ENCODE results near the gene ERGIC1.
"Not testable (repeated sequence)": the region's sequence is repeated elsewhere in the genome, so short reads cannot be mapped to it uniquely, and the experiment has no call there.

The ERGIC1 gene

DNA sequence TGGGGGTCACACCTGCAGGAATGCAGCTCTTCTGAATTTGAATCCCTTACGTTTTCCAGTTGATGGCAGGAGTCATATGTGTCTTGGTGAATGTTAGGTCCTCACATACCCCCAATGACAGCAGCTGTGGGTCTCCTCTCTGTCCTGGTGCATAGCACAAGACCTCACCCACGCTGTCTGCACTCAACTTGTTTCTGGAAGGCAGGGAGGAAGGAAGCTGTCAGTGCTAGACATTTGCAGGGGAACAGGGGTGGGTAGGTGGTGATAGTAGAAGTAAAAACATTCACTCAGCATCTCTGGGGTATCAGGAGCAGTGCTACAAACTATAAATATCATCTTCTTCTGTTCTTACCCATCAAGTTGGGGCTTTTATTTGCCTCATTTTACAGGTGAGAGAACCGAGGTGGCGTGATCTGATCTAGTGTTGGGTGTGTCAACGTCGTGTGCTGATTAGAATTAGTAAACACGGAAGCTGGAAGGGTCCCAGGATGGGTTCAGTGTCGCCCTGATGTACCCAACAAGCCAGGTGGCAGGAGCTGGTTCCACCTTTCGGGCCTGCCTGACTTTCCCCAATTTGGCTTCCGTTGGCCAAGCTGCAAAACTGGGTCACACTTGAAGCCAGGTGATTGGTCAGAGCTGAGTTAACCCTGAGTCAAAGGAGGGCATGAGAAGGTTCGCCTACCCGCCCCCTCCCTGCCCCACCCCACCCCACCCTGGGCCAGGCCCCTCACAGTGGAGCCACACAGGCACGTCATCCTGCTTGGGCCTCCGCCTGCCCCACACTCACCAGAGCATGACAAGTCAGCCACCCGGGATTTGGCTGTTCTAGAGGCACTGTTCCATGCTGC is 15.8 kb downstream of the ERGIC1 start:
- no peak for DNase-seq

DNA sequence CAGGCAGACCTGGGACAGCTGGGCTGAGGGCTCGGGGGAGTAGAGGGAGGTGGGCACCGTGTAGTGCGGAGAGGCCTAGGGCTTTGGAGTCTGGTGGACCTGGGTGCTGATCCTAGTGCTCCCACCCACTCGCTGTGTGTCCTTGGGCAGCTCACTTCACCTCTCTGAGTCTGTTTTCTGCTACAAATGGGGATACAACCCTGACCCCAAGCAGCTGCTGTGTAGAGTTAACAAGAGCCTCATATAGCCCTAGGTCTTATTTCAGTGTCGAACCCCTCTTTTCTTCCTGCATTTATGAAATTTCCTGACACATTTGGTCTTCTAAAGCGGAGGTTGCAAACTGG is 16.4 kb downstream of the ERGIC1 start:
- no peak for DNase-seq

DNA sequence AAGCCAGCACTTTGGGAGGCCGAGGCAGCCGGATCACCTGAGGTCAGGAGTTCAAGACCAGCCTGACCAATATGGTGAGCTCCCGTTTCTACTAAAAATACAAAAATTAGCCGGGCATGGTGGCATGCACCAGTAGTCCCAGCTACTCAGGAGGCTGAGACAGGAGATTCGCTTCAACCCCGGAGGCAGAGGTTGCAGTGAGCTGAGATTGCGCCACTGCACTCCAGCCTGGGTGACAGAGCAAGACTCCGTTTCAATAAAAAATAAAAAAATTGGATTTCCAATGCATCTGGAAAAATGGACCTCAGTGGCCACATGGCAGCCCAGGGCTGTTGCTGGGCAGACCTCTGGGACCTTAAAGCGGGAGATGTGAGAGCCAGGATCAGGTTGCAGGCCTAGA is 17.2 kb downstream of the ERGIC1 start:
- DNase-seq: not testable (repeated sequence)

DNA sequence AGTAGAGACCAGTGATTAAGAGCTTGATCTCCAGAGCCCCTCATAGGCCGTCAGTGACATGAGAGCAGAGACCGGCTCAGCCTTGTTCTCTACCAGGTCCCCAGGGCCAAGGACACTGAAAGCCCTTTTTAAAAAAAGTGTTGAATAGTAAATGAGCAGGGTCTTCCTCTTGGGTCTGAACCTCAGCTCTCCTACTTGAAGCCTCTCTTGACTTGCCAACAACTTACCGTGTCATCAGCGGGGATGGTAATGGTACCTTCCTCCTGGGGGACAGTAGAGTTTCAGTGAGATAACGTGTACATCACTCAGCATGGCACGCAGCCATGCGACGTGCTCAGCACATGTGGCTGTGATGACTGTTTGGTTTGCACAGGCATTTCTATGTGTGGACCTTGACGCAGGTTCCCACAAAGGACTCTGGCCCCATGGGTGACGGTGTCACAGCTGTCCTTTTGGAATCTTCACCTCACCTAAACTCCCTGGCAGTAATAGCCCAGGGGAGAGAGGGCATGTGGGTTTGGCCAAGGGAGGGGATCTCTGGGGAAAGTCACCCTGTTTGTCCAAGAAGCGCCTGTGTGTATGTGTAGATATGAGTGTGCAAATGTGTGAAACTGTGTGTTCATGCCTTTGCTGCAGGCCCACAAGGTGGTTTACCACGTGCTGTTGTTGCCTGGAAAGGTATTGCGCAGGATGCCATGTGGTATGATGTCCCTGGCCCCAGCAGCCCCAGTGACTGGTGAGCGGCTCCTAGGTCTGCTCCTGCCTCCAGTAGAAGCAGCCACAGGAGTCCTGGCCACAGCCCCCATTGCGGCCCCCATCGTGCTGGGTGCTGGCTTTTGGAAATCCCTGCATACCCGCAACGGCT is 18.7 kb downstream of the ERGIC1 start:
- no peak for DNase-seq

DNA sequence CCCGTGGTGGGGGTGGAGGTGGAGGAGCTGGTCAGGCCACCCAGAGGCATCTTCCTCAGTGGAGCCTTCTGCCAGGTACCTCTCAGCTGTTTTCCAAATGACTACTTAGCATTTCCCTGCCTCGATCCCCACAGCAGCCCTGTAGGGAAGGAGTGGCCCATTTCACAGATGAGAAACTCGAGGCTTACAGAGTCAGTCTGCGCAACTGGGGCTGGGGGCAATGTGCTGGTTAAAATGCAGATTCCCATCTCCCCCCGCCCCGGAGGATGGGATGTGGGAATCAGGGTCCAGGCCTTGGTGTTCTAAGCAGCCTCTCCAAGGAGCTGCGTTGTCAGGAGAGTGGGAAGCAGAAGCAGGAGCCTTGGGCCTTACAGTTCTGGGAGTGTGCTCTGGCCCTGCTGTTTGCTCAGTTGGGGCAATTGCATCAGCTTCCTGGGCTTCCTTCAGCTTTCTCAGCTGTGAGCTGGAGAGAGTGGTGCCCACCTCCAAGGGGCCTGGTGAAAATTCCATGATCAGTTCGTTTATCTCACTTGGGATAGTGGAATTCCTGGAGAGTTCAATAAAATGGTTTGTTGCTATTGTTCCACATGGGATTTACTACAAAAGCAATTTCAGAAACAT is 19.4 kb downstream of the ERGIC1 start:
- no peak for DNase-seq

DNA sequence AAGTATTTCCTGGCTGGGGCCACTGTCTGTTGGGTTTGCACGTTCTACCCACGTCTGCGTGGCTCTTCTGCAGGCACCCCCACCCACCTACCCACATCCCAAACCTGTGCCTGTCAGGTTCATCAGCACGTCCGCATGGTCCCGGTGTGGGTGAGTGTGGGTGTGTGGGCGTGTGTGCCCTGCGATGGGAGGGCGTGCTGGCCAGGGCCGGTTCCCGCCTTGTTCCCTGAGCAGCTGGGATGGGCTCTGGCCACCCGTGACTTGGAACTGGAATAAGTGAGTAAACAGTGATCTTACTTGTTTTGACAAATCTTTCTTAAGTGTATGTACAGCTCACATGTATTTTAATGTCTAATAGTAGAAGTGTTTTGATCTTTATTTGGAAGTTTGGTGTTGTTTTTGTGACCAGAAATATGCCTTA is 20.4 kb downstream of the ERGIC1 start:
- peak; percentile 21 for DNase-seq

DNA sequence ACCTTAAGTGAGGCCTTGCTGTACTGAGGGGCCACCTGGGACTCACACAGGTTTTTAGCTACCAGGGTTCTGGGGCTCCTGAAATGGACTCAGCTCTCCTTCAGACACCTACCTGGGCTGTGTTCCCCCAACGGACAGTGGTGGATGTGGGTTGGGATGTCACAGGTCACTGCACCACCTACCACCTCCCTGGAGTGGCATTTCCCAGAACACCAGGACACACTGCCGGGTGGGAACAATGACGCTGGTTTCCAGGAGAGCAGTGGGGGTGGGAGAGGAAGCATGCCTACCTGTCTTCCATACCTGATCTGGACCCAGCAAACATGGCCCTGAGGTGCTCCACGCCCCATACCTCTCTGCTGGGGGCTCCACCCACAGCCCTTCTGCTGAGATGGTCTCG is 20.9 kb downstream of the ERGIC1 start:
- DNase-seq: no peak

DNA sequence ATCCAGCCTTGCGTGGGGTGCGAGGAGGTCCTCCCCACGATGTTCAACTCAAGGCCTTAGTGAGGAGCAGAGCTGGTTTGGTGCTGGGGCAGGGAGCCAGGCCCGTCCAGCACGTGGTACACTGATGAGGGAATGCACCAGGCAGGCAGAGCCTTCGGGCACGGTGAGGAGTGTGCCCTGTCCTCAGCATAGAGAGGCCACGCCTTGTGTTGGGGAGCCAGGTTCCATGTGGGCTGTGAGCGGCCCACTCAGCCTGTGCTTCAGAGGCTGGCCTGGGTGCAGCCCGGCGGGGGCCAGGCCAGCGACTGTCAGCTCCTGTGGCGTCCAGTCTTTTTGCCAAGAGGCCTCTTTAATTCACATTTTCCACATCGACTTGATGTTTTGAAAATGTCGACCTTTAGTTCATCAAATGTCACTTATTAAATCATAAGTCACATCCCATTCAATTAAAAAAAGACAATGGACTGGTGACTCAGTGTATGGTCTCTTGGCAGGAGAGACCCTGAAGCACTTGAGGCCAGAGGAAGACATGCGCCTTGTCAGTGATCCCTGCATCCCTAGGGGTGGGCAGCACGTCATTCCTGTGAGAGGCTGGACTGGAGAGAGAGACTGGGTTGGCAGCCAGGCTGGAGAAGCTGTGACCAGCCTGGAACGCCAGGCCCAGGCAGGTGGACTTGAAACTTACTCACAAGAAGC is 21.7 kb downstream of the ERGIC1 start:
- no peak for DNase-seq

DNA sequence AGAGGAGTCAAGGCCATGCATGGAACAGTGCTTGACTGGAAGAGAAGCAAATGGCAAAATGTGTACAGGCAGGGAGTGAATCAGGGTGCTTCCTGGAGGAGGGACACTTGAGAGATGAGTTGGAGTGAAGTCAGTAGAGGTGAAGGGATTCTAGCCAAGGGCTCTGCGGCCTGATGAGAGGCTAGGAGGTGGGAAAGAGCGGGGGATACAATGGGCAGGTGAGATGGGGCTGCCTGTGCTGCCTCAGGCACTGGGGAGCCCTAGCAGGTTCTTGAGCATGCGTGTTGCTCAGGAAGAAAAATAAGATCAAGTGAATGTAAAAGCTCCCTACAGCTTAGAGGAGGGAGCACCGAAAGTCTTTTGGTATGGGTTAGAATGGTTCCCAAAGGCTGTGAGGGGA is 22.3 kb downstream of the ERGIC1 start:
- no peak for DNase-seq

DNA sequence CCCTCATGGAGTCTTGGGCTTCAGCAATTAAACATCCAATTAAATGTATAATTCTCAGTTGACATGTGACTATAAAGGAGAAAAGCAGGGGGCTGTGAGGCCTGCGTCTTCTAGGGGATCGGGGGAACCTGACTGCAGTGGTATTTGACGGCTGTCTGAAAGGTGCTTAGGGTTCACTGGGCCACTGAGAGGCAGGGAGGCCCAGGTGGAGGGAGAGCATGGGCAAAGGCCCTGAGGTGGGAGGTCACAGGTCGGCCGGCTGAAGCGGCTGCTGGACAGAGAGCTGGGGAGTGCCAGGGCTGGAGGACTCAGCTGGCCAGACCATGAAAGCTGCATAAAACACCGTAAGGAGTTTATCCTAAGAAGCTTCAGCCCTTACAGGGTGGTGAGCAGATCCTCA is 23.9 kb downstream of the ERGIC1 start:
- no peak for DNase-seq

DNA sequence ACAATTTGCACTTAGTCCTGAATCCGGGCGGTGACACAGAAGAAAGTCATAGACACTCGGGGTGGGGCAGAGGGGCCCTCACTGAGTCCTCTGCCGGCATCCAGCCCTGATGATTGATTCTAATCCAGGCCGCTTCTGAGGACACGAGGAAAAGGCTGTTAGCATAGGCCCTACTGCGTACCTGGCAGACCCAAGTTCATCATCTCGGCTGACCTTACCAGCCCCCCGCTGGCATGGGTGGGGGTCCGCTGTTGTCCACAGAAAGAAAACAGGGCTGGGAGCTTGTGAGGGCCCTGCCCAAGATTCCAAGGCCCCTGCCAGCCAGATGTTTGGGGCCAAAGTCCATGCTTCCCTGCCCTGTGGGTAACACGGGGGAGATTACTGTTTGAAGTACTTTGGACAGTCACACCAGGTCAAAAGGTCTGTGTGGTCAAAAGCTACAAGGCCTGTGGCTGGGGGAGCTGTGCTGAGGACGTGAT is 24.5 kb downstream of the ERGIC1 start:
- no peak for DNase-seq

DNA sequence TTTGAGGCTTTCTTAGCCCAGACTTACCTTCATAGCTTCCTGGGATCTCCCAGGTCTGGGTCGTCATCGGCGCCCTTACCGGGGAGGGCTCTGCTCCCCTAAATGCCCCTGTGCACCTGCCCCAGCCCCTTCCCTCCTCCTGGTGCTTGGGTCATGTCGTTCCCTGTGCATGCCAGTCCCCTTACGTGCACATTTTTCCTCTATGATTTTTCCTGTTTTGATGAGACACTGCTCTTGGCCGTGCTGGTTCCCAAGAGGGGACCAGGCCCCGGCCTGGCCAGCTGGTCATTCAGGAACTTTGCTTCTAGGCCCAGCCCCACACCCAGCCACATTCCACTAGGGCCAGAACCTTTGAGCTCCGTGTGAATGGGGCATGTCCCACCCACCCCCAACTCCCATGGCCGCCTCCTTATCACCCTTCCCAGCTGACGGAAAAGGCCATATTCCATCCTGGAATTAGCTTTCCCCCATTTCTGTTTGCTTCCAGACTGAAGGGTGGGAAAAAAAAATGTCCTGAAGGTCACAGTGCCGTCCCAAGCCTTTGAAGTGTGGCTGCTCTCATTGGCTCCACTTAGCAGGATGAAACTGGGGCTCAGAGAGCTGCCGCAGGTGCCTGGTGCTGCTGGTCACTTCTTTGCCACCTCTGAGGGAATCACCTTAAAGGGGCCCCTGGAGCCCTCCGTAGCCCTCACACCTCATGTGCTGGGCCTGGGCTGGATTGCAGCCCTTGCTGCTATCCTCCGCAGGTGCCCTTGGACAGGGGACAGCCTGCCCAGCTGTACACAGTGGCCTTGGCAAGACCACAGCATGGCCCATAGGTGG is 25.1 kb downstream of the ERGIC1 start:
- DNase-seq: no peak

DNA sequence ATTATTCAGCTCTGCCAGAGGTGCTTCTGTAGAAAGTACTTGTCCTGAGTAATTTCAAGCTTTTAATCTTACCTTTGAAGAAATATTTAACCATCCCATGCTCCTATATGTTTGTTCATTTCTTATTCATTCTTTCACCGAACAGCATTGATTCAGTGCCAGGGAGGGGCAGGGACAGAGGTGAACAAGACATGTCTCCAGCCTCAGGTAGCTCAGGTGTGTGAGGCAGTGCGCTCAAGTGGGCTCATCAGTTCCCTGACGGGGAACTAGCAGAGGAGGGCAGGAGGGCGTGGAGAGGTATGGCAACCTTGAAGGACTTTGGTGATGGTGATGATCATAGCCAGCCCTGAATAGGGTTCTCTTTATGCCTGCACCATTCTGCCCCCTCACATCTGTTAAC is 25.9 kb downstream of the ERGIC1 start:
- no peak for DNase-seq

DNA sequence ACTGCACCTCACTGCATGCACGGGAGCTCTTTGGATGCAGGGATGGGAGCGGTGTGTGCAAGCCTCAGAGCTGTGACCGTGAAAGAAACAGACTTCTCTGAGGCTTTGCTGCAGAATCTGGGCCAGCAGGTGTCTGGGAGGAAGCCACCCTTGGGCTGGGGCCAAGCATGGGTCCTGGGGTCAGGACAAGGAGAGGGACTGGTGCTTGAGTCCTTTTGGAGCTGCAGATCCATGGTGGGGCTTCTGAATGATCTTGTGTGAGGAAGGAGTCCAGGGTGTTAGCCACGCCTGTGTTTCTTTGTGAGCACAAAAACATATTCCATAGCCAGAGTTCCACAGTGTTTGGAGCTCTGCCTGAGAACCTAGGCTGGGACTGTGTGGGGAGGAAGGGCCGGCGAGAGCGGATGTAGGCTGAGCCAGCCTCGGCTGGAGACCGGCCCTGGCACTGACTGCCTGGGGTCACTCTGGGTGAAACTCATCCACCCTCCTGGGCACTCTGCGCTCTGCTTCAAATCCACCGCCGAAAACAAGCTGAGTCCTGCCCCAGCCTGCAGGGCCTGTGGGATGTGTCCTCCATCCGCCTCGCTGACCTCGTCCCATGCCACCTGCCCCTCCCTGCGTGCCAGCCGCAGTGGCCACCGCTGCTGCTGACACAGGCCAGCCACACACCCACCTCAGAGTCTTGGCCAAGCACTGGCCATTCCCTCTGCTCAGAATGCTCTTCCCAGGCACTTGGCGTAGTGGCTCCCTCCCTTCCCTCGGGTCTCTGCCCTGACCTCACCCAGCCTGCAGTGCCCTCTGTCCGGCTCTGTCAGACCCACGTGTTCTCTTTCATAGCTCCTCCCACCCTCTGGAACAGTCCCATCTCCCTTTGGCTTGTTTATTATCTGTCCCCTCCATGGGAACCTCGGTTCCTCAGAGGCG is 26.7 kb downstream of the ERGIC1 start:
- no peak for DNase-seq

DNA sequence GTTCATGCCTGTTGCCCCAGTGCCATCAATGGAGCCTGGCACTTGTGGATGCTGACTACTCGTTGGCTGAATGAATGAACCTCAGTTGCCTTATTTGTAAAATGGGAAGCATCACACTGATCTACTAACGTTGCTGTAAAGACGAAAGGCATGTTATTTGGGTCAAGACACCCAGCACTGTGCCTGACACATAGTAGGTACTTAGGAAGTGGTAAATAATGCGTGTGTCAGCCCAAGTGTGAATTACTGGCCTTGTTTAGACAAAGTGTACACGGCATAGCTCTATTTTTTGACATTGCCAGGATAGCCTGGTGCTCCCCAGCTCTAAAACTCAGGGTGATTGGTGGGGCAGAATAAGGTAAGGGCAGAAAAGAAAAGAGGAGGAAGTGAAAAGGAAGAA is 27.4 kb downstream of the ERGIC1 start:
- DNase-seq: no peak

DNA sequence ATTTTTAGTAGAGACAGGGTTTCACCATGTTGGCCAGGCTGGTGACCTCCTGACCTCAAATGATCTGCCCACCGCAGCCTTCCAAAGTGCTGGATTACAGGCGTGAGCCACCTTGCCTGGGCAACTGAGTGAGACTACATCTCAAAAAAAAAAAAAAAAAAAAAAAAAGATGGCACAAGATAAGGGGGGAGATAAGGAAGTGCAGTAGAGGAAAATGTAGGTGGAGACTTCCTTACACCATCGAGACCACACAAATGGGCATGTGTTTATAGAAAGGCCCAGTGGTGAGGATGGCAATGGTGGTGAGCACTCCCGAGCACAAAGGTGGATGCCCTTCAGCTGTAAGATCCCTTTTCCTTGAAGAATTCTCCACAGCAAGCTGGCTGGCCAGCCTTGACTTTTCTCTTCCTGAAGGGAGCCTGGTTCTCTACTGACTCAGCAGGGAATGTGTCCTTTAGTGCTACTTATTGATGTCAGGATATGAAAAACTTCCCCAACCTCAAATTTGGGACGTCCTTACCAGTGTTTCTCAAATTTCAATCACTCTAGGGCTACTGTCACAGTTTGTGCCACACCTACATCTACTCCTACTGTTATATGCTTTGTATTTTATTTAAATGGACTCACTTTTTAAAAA is 28.2 kb downstream of the ERGIC1 start:
- DNase-seq: no peak

DNA sequence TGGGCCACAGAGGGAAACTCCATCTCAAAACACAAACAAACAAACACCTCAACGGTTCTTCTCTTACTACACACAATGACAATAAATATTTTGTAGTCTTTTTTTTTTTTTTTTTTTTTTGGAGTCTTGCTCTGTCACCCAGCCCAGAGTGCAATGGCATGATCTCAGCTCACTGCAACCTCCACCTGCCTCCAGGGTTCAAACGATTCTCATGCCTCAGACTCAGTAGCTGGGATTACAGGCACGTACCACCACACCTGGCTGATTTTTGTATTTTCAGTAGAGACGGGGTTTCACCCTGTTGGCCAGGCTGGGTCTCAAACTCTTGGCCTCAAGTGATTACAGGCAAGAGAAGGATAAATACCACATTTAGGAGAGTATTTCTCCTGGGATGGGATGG is 30.1 kb downstream of the ERGIC1 start:
- not testable (repeated sequence) for DNase-seq

DNA sequence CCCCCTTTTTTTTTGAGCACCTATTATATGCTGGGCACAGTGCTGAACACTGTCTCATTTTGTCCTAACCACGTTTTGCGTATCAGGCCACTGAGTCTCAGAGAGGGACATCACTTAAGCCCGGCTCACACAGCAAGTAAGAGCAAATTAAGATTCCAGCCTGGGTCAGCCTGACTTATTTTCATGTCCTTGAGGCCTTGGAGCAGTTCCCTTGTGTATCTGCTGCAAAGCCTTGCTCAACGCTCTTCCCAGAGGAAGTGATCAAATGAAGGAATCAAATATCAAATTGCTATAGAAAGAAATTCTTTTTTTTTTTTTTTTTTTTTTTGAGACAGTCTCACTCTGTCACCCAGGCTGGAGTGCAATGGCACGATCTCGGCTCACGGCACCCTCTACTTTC is 30.7 kb downstream of the ERGIC1 start:
- no peak for DNase-seq

DNA sequence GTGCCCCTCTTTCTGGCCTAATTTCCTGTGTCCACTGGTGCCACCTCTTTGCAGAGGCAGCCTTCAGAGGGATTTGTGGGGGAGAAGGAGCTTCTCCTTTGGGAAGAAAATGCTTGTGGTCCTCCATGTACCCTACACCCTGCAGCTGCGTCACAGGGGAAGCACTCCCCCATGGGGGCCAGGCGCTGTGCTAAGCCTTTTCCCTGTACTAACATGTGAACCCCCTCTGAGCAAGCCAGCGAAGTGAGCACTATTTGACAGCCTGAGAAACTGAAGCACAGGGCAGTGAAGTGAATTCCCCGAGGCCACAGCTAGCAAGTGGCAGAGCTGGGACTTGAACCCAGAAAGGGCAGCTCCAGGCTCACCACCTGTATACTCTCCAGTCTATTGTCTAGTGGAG is 32.3 kb downstream of the ERGIC1 start:
- no peak for DNase-seq

Data from CD4-positive, alpha-beta T cell treated with Interleukin-21 for 1 hour (primary cell).